Astrocyte of the cerebellum (primary cell): ENCODE measurements around the gene TENM4.

ENCODE experiments used
- DNase-seq: peaks from one replicate; pipeline ENCODE4 v3.0.0-alpha.2; 2011; ENCODE audit warnings: low read depth
- H3K4me3 ChIP-seq: 2 replicates; pipeline ENCODE4 v1.5.1; 2011; ENCODE audit warnings: mild to moderate bottlenecking, low read depth, low read length, moderate library complexity
- in situ Hi-C: cut with HindIII; loops from 2 replicates; pipeline ENCODE4 v1.10.0; 2017; ENCODE audit warnings: low sequenced_read_pairs
- TF ChIP-seq, protein P1 (sequence below): IDR thresholded peaks from 2 replicates; pipeline ENCODE4 v1.5.1; 2012; ENCODE audit warnings: low read length, low read depth, moderate library complexity, mild to moderate bottlenecking; ENCODE audit errors: missing control alignments

Gene TENM4

GRCh38 chr11:79167510-79168188 is 273.2 kb downstream of the TENM4 start:
- H3K4me3 ChIP-seq, result no peak overlapping the region
- DNase-seq, result no peak
- TF ChIP-seq, protein P1, sequence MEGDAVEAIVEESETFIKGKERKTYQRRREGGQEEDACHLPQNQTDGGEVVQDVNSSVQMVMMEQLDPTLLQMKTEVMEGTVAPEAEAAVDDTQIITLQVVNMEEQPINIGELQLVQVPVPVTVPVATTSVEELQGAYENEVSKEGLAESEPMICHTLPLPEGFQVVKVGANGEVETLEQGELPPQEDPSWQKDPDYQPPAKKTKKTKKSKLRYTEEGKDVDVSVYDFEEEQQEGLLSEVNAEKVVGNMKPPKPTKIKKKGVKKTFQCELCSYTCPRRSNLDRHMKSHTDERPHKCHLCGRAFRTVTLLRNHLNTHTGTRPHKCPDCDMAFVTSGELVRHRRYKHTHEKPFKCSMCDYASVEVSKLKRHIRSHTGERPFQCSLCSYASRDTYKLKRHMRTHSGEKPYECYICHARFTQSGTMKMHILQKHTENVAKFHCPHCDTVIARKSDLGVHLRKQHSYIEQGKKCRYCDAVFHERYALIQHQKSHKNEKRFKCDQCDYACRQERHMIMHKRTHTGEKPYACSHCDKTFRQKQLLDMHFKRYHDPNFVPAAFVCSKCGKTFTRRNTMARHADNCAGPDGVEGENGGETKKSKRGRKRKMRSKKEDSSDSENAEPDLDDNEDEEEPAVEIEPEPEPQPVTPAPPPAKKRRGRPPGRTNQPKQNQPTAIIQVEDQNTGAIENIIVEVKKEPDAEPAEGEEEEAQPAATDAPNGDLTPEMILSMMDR, result no peak
- in situ Hi-C loops, result no loop called here

DNA sequence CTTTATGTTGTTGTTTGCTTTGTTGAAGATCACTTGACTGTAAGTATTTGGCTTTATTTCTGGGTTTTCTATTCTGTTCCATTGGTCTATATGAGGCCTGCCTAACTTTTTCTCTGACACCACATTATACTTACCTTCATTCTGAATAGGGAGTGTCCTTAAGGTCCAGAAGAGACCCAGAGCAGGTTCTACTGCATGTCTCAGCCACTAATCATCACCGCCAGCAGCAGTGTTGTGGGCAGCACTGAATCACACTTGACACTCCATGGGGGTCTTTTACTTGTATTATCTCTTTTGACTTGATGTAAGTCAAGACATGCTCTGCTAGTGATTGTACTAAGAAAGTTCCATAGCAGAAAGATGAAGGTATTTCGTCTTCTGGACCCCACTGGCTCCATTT is 274.9 kb downstream of the TENM4 start:
- no peak for DNase-seq
- in situ Hi-C loops, result no loop called here
- TF ChIP-seq, protein P1, result no peak
- H3K4me3 ChIP-seq, result no peak overlapping the region

- TF ChIP-seq, protein P1, result no peak
- in situ Hi-C loops, result no loop called here
- DNase-seq, result no peak
- H3K4me3 ChIP-seq, result no peak overlapping the region
Measured at GRCh38 chr11:79160791-79161403, 279.9 kb downstream of the TENM4 start.

DNA sequence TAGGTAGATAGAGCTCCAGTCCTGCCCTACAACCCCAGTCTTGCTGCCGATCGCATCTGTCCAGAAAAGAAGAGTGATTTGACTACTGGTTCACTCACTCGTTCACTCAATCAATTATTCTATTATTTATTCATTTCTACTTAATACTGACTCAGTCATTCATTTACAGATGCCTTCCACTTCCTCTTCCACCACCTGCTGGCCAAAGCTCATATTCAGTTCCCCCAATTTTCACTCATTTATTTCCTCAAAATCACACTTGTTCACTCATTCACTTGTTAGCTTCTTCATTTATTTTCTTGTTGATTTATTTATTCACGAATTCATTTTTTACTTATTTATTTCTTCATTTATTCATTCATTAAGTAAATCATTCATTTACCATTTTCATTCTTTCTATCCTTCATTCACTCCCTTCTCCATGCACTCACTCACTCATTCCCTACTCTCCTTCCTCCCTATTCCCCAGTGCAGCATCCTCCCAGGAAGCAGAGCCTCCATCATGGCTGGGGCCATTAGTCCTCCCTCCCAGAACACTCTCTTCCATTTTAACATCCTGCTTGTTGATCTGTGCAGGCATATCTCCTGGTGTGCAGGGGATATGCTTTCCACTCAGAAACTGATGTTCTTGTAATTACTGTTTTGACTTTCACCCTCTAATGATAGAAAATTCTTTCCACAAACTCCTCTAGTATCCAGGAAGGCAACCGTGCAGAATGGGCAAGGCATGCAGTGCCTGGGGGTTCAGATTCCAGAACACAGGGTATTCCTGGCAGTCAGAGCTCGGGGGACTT is 281.0 kb downstream of the TENM4 start:
- H3K4me3 ChIP-seq, result no peak overlapping the region
- DNase-seq, result no peak
- in situ Hi-C loops, result no loop called here
- TF ChIP-seq, protein P1, result peak; percentile 4

DNA sequence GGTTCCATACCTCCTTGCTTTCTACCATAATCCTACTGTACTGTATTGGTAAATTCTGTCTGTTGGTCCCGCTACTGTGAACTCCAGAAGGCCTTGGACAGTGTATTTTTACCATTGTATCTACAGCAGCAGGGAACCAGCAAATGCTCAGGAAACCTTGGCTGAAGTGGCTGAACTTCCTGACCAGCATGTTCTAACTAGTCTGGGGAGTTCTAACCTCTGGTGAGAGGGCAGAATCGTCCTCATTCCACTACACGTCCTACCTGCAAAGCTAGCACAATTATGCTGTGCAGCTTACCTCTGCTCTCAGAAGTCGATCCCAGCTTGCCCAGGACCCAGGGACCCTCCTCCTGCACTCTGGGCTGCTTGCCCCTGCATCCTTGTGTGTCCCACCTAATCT is 283.1 kb downstream of the TENM4 start:
- H3K4me3 ChIP-seq, result no peak overlapping the region
- TF ChIP-seq, protein P1, result no peak
- in situ Hi-C loops, result no loop called here
- DNase-seq, result no peak

GRCh38 chr11:79156031-79156430 is 284.8 kb downstream of the TENM4 start:
- in situ Hi-C loops, result no loop called here
- DNase-seq, result no peak
- no peak overlapping the region for H3K4me3 ChIP-seq
- TF ChIP-seq, protein P1, result no peak
